HG02610 (cell line): ENCODE results near the gene SUPT16H.
A peak's percentile ranks its signal among the peaks of the same experiment; 100 is the strongest.

Experiments
- ATAC-seq: cut with Tn5 transposase; IDR thresholded peaks from one replicate; pipeline ENCODE4 v1.9.1; 2021; ENCODE audit warnings: mild to moderate bottlenecking, moderate library complexity; ENCODE audit not compliant: unreplicated experiment

SUPT16H gene

DNA sequence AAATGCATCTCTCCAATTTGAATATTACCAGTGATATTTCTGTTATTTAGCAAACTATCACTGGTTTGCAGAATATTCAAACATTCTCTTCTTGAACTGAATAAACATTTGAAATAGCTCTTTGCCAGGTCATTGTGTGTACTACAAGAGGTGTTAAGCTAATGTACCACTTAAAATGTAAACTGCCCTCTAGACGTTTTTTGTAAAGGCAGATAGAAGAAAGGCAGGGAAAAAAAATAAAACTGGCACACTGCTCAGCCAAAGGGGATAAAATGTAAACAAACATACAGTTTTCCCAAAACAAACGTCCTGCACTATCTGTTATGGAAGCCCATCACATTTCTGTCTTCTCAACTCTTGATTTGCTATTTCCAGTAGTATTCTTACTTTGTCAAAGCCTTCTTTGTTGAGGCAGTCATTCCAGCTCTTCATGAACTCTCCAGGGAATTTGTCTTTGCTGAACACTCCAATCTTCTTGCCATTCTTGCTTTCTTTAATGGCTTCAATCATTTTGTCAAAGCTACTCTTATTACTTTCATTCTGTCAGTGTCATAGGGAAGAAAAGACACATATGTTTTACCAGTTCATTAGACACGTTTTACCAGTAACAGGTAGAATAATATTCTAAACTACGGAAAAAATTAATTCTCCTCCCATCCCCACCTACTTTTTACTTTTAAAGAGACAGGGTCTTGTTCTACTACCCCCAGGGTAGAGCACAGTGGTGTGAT lies 13.7 kb downstream of the SUPT16H start:
- no peak for ATAC-seq

DNA sequence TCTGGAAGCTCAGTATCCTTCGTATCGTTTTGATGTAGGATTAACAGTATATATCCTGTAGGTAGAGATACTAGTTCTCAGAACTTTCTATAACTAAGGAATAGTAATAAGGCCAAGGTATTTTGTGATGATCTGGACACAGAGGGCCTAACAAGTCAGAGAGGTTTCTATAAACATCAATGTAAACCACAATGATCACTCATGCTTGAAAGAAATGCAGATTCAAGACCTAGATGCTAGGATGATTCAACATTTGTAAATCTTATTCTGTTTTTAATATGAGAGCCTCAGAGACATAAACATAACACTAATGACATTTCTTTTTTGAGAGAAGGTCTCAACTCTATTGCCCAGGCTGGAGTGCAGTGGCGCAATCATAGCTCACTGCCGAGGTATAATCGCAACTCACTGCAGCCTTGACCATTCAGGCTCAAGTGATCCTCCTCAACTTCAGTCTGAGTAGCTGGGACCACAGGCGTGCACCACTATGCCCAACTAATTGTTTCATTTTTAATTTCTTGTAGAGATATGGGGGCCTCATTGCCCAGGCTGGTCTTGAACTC lies 16.2 kb downstream of the SUPT16H start:
- no peak for ATAC-seq

- no peak for ATAC-seq
Observed at GRCh38 chr14:21356511-21356910, 27.3 kb downstream of the SUPT16H start.

DNA sequence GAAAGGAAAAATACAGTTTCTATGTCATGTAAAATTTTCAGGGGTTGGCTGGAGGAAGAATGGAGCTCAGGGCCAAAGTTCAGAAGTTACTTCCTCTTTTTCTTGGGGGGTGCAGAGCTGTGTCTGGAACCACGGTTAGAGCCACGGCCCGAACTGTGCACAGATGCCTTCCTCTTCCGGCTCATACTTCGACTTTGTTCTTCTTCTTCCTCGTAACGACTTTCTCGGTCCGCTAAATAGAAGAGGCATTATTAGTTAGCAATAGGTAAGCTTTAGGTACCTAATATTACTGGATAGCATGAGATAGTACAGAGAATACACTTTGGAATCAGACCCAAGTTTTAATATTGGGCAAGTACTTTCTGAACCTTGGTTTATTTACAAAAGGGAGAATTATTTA lies 31.2 kb downstream of the SUPT16H start:
- no peak for ATAC-seq

- ATAC-seq: no peak
Observed at GRCh38 chr14:21350539-21350938, 33.3 kb downstream of the SUPT16H start.

GRCh38 chr14:21347201-21347600 lies 36.6 kb downstream of the SUPT16H start:
- ATAC-seq: no peak

DNA sequence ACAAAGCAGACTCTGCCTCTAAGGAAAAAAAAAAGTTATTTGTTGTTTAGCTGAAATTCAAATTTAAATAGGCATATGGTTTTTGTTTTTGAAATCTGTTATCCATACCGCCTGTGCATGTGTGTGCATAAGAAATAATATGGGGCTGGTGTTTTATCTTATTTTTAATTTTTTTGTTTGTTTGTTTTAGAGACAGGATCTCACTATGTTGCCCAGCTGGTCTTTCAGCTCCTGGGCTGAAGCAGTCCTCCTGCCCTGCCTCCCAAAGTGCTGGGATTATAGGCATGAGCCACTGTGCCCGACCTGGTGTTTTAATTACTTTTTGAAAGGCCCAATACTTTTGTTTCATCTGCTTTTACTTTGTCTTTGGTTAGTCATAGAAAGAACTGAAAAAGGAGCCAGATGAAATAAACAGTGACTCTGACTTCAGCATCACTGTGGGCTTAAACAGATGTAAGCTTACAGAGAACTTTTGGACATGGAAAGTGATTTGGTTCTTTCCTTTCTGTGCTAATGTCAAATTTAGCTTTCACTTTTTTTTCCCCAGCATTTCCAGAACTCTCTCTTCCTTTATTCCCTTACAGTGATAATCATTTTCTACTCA lies 37.2 kb downstream of the SUPT16H start:
- no peak for ATAC-seq

DNA sequence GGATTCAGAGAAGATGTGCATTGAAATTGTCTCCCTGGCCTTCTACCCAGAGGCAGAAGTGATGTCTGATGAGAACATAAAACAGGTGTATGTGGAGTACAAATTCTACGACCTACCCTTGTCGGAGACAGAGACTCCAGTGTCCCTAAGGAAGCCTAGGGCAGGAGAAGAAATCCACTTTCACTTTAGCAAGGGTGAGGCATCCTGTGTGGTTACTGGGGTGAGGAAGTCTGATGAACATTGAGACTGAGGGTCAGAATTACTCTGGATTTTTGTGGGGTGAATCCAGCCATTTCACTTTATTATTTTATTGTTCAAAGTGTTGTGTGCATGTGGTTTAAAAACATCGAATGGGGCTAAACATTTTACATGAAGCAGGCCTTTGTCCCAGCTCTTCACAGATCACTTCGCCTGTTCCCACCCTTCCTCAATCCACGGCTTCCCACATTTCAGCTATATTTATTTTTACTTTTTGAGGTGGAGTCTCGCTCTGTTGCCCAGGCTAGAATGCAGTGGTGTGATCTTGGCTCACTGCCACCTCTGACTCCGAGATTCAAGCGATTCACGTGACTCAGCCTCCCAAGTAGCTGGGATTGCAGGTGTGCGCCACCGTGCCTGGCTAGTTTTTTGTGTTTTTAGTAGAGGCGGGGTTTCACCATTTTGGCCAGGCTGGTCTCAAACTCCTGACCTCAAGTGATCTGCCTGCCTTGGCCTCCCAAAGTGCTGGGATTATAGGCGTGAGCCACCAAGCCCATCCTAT lies 40.6 kb downstream of the SUPT16H start:
- ATAC-seq: no peak

GRCh38 chr14:21334202-21334906 lies 49.5 kb downstream of the SUPT16H start:
- ATAC-seq: no peak

- no peak for ATAC-seq
Observed at GRCh38 chr14:21332950-21333349, 50.9 kb downstream of the SUPT16H start.

DNA sequence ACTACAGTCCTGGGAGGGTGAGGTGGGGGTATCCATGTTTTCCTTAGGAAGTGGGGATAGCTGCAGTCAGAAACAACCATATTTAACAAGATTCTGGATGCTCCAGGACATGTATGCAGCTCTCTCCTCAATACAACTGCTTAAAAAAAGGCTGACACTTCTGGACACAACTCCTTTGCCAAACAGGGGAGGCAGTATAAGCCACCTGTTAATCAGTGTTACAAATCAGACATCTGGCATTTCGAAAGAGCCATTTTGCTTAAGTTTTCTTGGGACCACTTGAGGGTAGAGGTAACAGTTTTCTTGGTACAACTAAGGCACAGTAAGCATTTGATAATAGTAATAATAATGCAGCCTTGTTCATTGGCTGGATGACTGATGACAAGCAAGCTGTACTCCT lies 56.8 kb downstream of the SUPT16H start:
- ATAC-seq: no peak

DNA sequence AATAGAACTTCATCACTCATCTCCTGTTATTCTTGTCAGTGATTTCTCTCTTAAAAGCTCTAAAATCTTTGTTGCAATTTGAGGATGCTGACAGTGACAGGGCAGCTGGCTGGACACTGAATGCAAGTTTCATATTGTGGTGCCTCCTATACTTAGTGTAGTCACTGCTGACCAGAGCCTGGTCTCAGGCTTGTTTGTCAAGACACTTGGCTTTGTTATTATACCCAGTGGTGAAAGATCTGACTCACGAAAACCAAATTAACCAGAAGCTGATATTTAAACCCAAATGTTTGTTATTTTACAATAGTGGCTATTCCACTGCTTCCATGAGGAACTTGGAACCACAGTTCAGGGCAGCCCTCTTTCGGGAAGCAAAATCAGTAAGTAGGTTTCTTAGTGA lies 61.1 kb downstream of the SUPT16H start:
- ATAC-seq: no peak

- ATAC-seq: no peak
Observed at GRCh38 chr14:21320913-21321312, 62.9 kb downstream of the SUPT16H start.

- ATAC-seq: no peak
Observed at GRCh38 chr14:21317398-21317797, 66.4 kb downstream of the SUPT16H start.

GRCh38 chr14:21313512-21313911 lies 70.3 kb downstream of the SUPT16H start:
- ATAC-seq: no peak

GRCh38 chr14:21311614-21312013 lies 72.2 kb downstream of the SUPT16H start:
- ATAC-seq: no peak

- ATAC-seq: no peak
Observed at GRCh38 chr14:21309956-21310355, 73.9 kb downstream of the SUPT16H start.

DNA sequence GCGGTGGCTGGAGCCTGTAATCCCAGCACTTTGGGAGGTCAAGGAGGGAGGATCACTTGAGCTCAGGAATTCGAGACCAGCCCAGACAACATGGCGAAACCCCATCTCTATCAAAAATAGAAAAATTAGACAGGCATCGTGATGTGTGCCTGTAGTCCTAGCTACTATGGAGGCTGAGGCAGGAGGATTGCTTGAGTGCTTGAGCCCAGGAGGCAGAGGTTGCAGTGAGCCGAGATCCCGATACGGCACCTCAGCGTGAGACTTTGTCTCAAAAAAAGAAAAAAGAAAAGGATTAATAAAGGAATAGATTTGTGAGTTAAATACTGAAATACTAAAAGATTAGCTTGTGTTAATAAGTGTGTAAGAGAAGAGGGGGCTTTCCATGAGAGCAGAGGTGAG lies 74.6 kb downstream of the SUPT16H start:
- no peak for ATAC-seq

GRCh38 chr14:21308479-21309237 lies 75.2 kb downstream of the SUPT16H start:
- peak; percentile 86 for ATAC-seq

GRCh38 chr14:21308132-21308478 lies 75.7 kb downstream of the SUPT16H start:
- peak; percentile 19 for ATAC-seq
